GM11168 (cell line): ENCODE data around the gene SPATA20.

Experiments used
- in situ Hi-C: fragments of 300-500 bp; cut with MboI; formaldehyde crosslinking; loops from one replicate; pipeline ENCODE4 v1.12.0; 2022; ENCODE audit warnings: low sequenced_read_pairs; ENCODE audit not compliant: unreplicated experiment

The SPATA20 gene

GRCh38 chr17:50556803-50557202 is 9.8 kb downstream of the SPATA20 start:
- in situ Hi-C loops = no loop called here

- in situ Hi-C loops = no loop called here
Observed at GRCh38 chr17:50557630-50558029, 10.7 kb downstream of the SPATA20 start.

GRCh38 chr17:50558091-50558490 is 11.1 kb downstream of the SPATA20 start:
- in situ Hi-C loops = no loop called here

- in situ Hi-C loops = no loop called here
Observed at GRCh38 chr17:50558581-50558940, 11.6 kb downstream of the SPATA20 start.

GRCh38 chr17:50558941-50559614 is 12.1 kb downstream of the SPATA20 start:
- in situ Hi-C loops = no loop called here

GRCh38 chr17:50559674-50560184 is 12.8 kb downstream of the SPATA20 start:
- in situ Hi-C loops = no loop called here

GRCh38 chr17:50560185-50560824 is 13.3 kb downstream of the SPATA20 start, which contains the start of gene CACNA1G:
Gene CACNA1G, plus strand, starts transcription at chr17:50560715. Its CDS starts 745 bp downstream, at chr17:50561460.
- in situ Hi-C loops = no loop called here

- in situ Hi-C loops = no loop called here
Observed at GRCh38 chr17:50560931-50561745, 14.2 kb downstream of the SPATA20 start.

GRCh38 chr17:50561746-50562141 is 14.8 kb downstream of the SPATA20 start:
- in situ Hi-C loops = no loop called here

GRCh38 chr17:50562242-50563091 is 15.5 kb downstream of the SPATA20 start:
- in situ Hi-C loops = no loop called here

- in situ Hi-C loops = no loop called here
Observed at GRCh38 chr17:50563092-50563511, 16.1 kb downstream of the SPATA20 start.

GRCh38 chr17:50564916-50565315 is 17.9 kb downstream of the SPATA20 start:
- in situ Hi-C loops = no loop called here

GRCh38 chr17:50565402-50566350 is 18.7 kb downstream of the SPATA20 start:
- in situ Hi-C loops = no loop called here

GRCh38 chr17:50566886-50567285 is 19.9 kb downstream of the SPATA20 start:
- in situ Hi-C loops = no loop called here

- in situ Hi-C loops = no loop called here
Observed at GRCh38 chr17:50568659-50569058, 21.7 kb downstream of the SPATA20 start.

- in situ Hi-C loops = no loop called here
Observed at GRCh38 chr17:50569592-50569991, 22.6 kb downstream of the SPATA20 start.

GRCh38 chr17:50570032-50570431 is 23.1 kb downstream of the SPATA20 start:
- in situ Hi-C loops = no loop called here

GRCh38 chr17:50570528-50570927 is 23.6 kb downstream of the SPATA20 start:
- in situ Hi-C loops = no loop called here

GRCh38 chr17:50571681-50572080 is 24.7 kb downstream of the SPATA20 start:
- in situ Hi-C loops = no loop called here
